ENCODE measurements around the gene ATP6V0B. TPM values are rescaled to one million over a fixed set of nuclear protein-coding genes. Genes with fewer than 3 reads are reported as not detected.
A peak's percentile ranks its signal among the peaks of the same experiment; 100 is the strongest.

ATP6V0B gene
- total and polyA plus RNA-seq, 2 of the 13 experiments (the other 11 are each of a cell fraction or from before 2014, with no cell fraction given) = 157 to 161 TPM

DNA sequence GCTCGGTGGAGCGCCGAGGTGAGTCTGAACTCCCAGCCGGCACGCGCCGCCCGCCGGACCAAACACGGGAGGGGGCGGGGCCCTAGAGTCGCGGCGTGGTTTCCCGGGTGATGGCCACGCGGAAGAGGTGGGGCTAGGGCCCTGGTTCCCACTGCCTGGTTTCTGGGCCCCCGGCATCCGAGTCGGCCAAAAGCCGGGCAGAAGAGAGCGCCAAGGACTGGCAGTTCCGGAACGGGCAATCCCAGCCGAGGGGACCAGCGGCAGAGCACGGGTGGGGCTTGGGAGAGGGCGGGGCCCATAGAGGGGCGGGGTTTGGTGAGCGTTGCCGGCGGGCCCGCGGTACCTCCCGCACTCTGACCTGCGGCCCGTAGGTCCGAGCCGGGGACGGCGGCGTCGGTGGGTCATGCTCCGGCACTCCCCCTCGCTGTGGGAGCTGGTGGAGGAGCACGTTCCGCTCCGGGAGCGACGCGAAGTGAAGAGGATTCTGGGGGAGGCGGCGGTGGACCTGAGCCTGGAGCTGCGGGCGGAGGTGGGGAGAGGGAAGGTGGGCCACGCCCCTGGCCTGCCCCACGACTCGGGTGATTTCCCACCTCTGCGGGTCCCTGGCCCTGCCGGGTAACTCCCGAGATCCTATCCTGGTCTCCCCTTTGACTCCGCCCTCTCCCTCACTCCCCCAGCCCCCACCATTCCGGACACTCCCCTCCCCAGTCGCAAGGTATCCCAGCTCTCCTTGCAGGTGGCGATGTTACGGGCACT lies 16.9 kb downstream of the ATP6V0B start, which contains the start of gene CCDC24 (continued):
- no peak for TF ChIP-seq KLF13 (CRISPR knock-in tag; IDR thresholded peaks at IDR 0.05)
- TF ChIP-seq, protein P1, sequence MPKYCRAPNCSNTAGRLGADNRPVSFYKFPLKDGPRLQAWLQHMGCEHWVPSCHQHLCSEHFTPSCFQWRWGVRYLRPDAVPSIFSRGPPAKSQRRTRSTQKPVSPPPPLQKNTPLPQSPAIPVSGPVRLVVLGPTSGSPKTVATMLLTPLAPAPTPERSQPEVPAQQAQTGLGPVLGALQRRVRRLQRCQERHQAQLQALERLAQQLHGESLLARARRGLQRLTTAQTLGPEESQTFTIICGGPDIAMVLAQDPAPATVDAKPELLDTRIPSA (CRISPR knock-in tag; IDR thresholded peaks at IDR 0.05; ENCODE audit: borderline replicate concordance) = no peak; the same call in 1 of the 2 replicates
- peak; percentile 68 for TF ChIP-seq ZNF263 (CRISPR knock-in tag; IDR thresholded peaks at IDR 0.05)
- TF ChIP-seq FOXP4 (CRISPR knock-in tag; IDR thresholded peaks at IDR 0.05) = peak; percentile 26; the same call in 1 of the 2 replicates
- no peak for TF ChIP-seq XRCC5 (optimal IDR thresholded peaks at IDR 0.05; ENCODE audit: low read length)
- no peak for TF ChIP-seq SCMH1 (CRISPR knock-in tag; IDR thresholded peaks at IDR 0.05; ENCODE audit: borderline replicate concordance)
- TF ChIP-seq ZFP36L2 (CRISPR knock-in tag; IDR thresholded peaks at IDR 0.05) = no peak
- TF ChIP-seq, protein P2, sequence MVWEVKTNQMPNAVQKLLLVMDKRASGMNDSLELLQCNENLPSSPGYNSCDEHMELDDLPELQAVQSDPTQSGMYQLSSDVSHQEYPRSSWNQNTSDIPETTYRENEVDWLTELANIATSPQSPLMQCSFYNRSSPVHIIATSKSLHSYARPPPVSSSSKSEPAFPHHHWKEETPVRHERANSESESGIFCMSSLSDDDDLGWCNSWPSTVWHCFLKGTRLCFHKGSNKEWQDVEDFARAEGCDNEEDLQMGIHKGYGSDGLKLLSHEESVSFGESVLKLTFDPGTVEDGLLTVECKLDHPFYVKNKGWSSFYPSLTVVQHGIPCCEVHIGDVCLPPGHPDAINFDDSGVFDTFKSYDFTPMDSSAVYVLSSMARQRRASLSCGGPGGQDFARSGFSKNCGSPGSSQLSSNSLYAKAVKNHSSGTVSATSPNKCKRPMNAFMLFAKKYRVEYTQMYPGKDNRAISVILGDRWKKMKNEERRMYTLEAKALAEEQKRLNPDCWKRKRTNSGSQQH (CRISPR knock-in tag; IDR thresholded peaks at IDR 0.05; ENCODE audit: low read depth) = no peak
- TF ChIP-seq, protein P3, sequence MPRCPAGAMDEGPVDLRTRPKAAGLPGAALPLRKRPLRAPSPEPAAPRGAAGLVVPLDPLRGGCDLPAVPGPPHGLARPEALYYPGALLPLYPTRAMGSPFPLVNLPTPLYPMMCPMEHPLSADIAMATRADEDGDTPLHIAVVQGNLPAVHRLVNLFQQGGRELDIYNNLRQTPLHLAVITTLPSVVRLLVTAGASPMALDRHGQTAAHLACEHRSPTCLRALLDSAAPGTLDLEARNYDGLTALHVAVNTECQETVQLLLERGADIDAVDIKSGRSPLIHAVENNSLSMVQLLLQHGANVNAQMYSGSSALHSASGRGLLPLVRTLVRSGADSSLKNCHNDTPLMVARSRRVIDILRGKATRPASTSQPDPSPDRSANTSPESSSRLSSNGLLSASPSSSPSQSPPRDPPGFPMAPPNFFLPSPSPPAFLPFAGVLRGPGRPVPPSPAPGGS (CRISPR knock-in tag; IDR thresholded peaks at IDR 0.05) = peak; percentile 59
- no peak; the same call in 1 of the 2 replicates for TF ChIP-seq ARNT2 (CRISPR knock-in tag; IDR thresholded peaks at IDR 0.05; ENCODE audit: low read depth)
- TF ChIP-seq LBX2 (CRISPR knock-in tag; IDR thresholded peaks at IDR 0.05; ENCODE audit: borderline replicate concordance) = no peak
- peak; percentile 75; the same call in 1 of the 2 replicates for TF ChIP-seq UBTF (CRISPR knock-in tag; IDR thresholded peaks at IDR 0.05)
- TF ChIP-seq CBX5 (CRISPR knock-in tag; IDR thresholded peaks at IDR 0.05; ENCODE audit: borderline replicate concordance) = no peak
- no peak for TF ChIP-seq ISX (CRISPR knock-in tag; conservative IDR thresholded peaks at IDR 0.05)
- TF ChIP-seq IRF9 (CRISPR knock-in tag; IDR thresholded peaks at IDR 0.05; ENCODE audit: borderline replicate concordance) = peak; percentile 49; the same call in 1 of the 2 replicates
- TF ChIP-seq, protein P4, sequence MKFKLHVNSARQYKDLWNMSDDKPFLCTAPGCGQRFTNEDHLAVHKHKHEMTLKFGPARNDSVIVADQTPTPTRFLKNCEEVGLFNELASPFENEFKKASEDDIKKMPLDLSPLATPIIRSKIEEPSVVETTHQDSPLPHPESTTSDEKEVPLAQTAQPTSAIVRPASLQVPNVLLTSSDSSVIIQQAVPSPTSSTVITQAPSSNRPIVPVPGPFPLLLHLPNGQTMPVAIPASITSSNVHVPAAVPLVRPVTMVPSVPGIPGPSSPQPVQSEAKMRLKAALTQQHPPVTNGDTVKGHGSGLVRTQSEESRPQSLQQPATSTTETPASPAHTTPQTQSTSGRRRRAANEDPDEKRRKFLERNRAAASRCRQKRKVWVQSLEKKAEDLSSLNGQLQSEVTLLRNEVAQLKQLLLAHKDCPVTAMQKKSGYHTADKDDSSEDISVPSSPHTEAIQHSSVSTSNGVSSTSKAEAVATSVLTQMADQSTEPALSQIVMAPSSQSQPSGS (CRISPR knock-in tag; IDR thresholded peaks at IDR 0.05) = no peak
- no peak for TF ChIP-seq SMARCC2 (IDR thresholded peaks at IDR 0.05)

All from HepG2 (cell line).